Activated T-helper 2 cell treated with anti-CD3 and anti-CD28 coated beads, Interferon-gamma antibody, Interleukin-2, Interleukin-4, amounts not matched to agents 10 μg/mL and 5 μg/mL and 100 μg/mL, durations not matched to agents 14 hours and 24 hours and 36 hours (primary cell): Measurements from ENCODE around the gene FXYD6. TPM values are rescaled to one million over a fixed set of nuclear protein-coding genes. Genes with fewer than 3 reads are reported as not detected.

Experiments used
- DNase-seq: peaks from one replicate; pipeline ENCODE4 v3.0.0; 2021; ENCODE audit warnings: low spot score
- H3K27ac Mint-ChIP-seq: one replicate; pipeline ENCODE4 v1.8.0; 2021; ENCODE audit warnings: mixed read lengths
- H3K27me3 Mint-ChIP-seq: one replicate; pipeline ENCODE4 v1.8.0; 2021; ENCODE audit warnings: low read depth, mixed read lengths
- H3K36me3 Mint-ChIP-seq: one replicate; pipeline ENCODE4 v1.8.0; 2021; ENCODE audit warnings: low read depth, mixed read lengths
- H3K4me1 Mint-ChIP-seq: one replicate; pipeline ENCODE4 v1.8.0; 2021; ENCODE audit warnings: low read depth, mixed read lengths
- H3K4me3 Mint-ChIP-seq: one replicate; pipeline ENCODE4 v1.8.0; 2021; ENCODE audit warnings: low read depth, mild to moderate bottlenecking, moderate library complexity, mixed read lengths
- H3K9me3 Mint-ChIP-seq: one replicate; pipeline ENCODE4 v1.8.0; 2021; ENCODE audit warnings: mixed read lengths
- intact Hi-C: fragments of 100-400 bp; cut with micrococcal nuclease; formaldehyde crosslinking; loops from one replicate; pipeline ENCODE4 v1.15.1; 2023
- total RNA-seq: library from RNA; stranded (reverse); gene quantifications from 2 replicates; pipeline ENCODE4 v1.2.3, GENCODE V29; 2022

FXYD6 gene
- total RNA-seq, 1 donor from 2014 or later, result 0.11 TPM

DNA sequence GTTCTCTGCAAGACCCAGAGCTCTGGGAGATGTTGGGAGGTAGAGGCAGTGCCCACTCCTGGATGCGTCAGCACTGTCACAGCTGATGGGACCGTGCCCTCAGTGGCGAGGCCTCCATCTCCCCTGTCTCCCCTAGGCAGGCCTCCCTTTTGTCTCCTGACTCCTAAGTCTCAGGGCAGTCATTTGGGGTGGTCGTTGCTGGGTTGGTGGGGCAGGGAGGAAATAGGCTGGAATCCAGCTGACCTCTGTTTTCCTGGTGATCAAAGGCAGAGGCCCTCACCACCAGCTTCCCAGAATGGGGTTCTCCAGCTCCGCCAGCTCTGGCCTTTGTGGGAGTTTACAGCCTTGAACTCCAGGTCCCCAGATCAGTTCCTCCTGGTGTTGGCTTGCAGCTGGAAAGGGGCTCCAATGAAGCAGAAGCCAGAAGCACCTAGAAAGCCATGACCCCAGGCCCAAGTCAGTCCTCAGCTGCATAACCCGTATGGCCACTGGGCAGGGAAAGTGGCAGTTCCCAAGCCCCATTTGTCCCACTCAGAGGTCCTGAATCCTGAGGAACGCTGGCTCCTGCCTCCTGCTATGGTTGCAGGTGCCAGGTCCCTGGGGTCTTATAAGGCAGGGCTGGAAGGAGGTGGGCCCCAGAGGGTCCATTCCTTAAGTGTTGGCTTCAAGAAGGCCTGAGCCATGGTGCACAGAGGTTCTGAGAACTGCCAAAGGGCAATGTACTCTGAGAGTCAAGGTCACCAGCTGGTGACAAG lies 44.6 kb downstream of the FXYD6 start:
- Mint-ChIP-seq H3K9me3 (no peaks in the 10 kb centered on the region), H3K4me1 (peaks cover 25% of the 10 kb centered on the region), H3K27ac (no peak overlapping the region)

DNA sequence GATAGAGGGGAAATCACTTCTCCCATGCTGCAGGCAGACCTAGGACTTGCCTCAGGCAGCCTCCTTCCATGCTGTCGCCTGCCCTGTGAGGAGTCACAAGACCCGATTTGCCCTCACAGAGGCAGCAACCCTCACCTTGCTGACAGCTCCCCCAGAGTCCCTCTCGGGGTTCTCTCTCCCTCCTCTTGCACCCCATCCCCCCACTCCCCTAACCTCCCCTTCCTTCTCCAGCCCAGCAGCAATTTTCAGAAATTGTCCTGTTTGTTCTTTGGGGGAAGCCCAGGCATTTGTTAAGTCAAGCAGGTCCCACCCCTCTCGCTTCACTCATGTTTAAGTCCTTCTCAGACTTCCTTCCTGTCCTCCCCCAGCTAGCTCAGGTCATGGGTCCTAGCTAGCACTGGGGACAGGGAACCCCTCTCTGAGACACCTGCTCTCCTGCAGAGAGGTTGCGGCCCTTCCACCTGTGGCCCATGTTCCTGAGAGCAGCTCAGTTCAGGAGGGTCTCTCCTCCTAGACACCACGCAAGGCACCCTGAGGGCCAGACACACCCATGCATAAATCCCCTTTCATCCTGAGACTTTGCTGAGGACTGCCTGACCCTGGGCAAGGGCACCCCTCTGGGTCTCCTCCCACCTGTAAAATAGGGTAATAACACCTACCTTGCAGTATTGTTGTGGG lies 45.6 kb downstream of the FXYD6 start:
- Mint-ChIP-seq H3K9me3 (no peaks in the 10 kb centered on the region), H3K4me3 (no peak overlapping the region), H3K27ac (peak overlapping the region; percentile 35), H3K36me3 (no peaks in the 10 kb centered on the region), H3K4me1 (peaks cover 25% of the 10 kb centered on the region), H3K27me3 (no peaks in the 10 kb centered on the region)
- intact Hi-C loops, result no loop called here
- DNase-seq, result no peak

More for the DNA sequence above, 44.6 kb downstream of the FXYD6 start:
- Mint-ChIP-seq H3K4me3 (no peak overlapping the region), H3K36me3 (no peaks in the 10 kb centered on the region), H3K27me3 (peaks cover 2% of the 10 kb centered on the region)
- no peak for DNase-seq
- intact Hi-C loops, result no loop called here

DNA sequence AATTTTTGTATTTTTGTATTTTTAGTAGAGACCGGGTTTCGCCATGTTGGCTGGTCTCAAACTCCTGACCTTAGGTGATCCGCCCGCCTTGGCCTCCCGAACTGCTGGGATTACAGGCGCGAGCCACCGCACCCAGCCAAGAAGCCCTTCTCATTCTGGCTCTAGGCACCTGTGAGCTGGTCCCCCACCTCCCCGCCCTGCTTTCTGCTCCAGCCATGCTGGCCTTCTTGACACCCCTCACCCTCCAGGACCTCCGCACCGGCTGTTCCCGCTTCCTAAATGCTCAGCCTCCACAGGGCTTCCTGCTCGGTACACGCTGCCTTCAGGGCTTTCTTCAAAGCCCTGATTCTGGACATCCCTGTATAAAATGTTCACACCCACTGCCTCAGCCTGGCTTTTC lies 46.4 kb downstream of the FXYD6 start:
- DNase-seq, result no peak
- no peaks in the 10 kb centered on the region for H3K9me3 Mint-ChIP-seq
- intact Hi-C loops, result no loop called here
- peak overlapping the region; percentile 67 for H3K27ac Mint-ChIP-seq
- no peaks in the 10 kb centered on the region for H3K27me3 Mint-ChIP-seq
- no peak overlapping the region for H3K4me3 Mint-ChIP-seq
- peaks cover 25% of the 10 kb centered on the region for H3K4me1 Mint-ChIP-seq
- no peaks in the 10 kb centered on the region for H3K36me3 Mint-ChIP-seq

GRCh38 chr11:117829369-117829725 lies 47.1 kb downstream of the FXYD6 start:
- Mint-ChIP-seq H3K9me3 (no peaks in the 10 kb centered on the region), H3K4me1 (peaks cover 28% of the 10 kb centered on the region), H3K36me3 (no peaks in the 10 kb centered on the region), H3K27me3 (no peaks in the 10 kb centered on the region), H3K27ac (no peak overlapping the region), H3K4me3 (no peak overlapping the region)
- intact Hi-C loops, result no loop called here
- no peak for DNase-seq

GRCh38 chr11:117828611-117829368 lies 47.7 kb downstream of the FXYD6 start:
- intact Hi-C loops, result no loop called here
- H3K27me3 Mint-ChIP-seq, result no peaks in the 10 kb centered on the region
- H3K4me1 Mint-ChIP-seq, result peaks cover 33% of the 10 kb centered on the region
- peak overlapping the region; percentile 73 for H3K27ac Mint-ChIP-seq
- peak overlapping the region; percentile 4 for H3K4me3 Mint-ChIP-seq
- DNase-seq, result peak; percentile 68
- H3K9me3 Mint-ChIP-seq, result no peaks in the 10 kb centered on the region
- H3K36me3 Mint-ChIP-seq, result no peaks in the 10 kb centered on the region

- no peaks in the 10 kb centered on the region for H3K36me3 Mint-ChIP-seq
- peaks cover 39% of the 10 kb centered on the region for H3K4me1 Mint-ChIP-seq
- intact Hi-C loops, result no loop called here
- no peak for DNase-seq
- peak overlapping the region; percentile 35 for H3K27ac Mint-ChIP-seq
- H3K4me3 Mint-ChIP-seq, result no peak overlapping the region
- no peaks in the 10 kb centered on the region for H3K9me3 Mint-ChIP-seq
- no peaks in the 10 kb centered on the region for H3K27me3 Mint-ChIP-seq
Measured at GRCh38 chr11:117827521-117828511, 48.6 kb downstream of the FXYD6 start.

DNA sequence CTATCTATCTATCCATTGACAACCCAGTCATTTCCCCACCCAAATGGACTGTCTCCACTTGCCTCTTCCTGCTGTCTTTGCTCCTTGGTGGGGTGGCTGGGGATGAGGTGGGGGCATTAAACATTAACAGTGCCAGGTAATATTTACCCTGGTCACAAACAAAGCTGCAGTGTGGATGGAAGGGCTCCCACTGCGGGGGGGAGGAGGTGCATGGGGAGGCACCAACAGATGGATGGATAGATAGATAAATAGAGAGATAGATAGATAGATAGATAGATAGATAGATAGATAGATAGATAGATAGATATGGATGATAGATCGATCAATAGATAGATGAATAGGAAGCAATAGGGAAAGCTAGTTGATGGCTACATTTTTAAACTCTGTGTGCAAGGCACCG lies 49.6 kb downstream of the FXYD6 start:
- Mint-ChIP-seq H3K27ac (no peak overlapping the region), H3K4me3 (no peak overlapping the region), H3K9me3 (no peaks in the 10 kb centered on the region), H3K4me1 (peaks cover 40% of the 10 kb centered on the region), H3K27me3 (no peaks in the 10 kb centered on the region), H3K36me3 (no peaks in the 10 kb centered on the region)
- DNase-seq, result no peak
- intact Hi-C loops, result no loop called here

- H3K27ac Mint-ChIP-seq, result no peak overlapping the region
- DNase-seq, result no peak
- intact Hi-C loops, result no loop called here
- no peaks in the 10 kb centered on the region for H3K36me3 Mint-ChIP-seq
- no peaks in the 10 kb centered on the region for H3K27me3 Mint-ChIP-seq
- peaks cover 39% of the 10 kb centered on the region for H3K4me1 Mint-ChIP-seq
- H3K4me3 Mint-ChIP-seq, result no peak overlapping the region
- H3K9me3 Mint-ChIP-seq, result no peaks in the 10 kb centered on the region
Measured at GRCh38 chr11:117826190-117826570, 50.3 kb downstream of the FXYD6 start.

- Mint-ChIP-seq H3K4me1 (peaks cover 34% of the 10 kb centered on the region), H3K27me3 (no peaks in the 10 kb centered on the region), H3K36me3 (no peaks in the 10 kb centered on the region), H3K4me3 (no peak overlapping the region), H3K9me3 (no peaks in the 10 kb centered on the region), H3K27ac (no peak overlapping the region)
- DNase-seq, result no peak
- intact Hi-C loops, result no loop called here
Measured at GRCh38 chr11:117825538-117826189, 50.8 kb downstream of the FXYD6 start.

DNA sequence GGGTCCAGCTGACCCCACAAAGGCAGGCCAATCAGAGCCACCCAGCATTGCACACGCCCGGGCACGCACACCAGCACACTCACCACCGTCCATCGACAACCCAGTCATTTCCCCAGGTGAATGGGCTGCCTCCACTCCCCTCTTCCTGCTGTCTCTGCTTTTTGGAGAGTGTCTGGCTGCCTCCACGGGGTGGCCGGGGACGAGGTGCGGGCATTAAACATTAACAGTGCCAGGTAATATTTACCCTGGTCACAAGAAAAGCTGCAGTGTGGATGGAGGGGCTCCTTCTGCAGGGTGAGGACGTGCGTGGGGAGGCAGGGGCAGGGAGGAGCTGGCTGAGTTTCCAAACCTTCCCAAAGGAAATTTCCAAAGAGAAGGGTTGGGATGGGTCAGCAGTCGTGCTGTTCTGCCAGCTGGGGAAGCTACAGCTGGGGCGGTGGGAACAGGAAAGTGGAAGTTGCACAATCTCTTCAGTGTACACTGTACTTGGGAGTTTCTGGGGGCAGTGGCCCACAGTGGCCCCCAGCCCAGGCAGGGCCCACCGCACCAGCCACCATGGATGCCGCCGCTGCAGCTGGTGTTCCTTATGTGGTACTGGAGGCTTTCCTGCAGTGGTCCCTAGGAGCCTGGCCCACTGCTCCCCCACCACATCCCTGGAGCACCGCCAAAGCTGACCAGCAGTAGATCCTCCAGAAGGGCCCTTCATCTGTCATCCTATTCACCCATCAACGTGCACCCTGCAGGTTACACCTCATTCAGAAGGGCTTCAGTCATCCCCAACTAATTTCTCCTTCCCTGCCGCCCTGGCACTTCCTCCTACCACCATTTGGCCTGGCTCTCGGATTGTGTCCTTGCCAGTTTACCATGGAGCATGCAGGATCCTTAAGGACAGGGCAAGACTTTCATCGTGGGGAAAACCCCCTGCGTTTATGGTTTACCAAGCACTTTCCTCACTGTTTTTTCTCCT lies 51.6 kb downstream of the FXYD6 start, which contains the start of gene FXYD2:
Gene FXYD2, minus strand, starts transcription at position 174 of the 967 bp plus-strand sequence. Its CDS starts 66 bp downstream, at position 108.
- no peaks in the 10 kb centered on the region for H3K9me3 Mint-ChIP-seq
- no peaks in the 10 kb centered on the region for H3K27me3 Mint-ChIP-seq
- no peaks in the 10 kb centered on the region for H3K36me3 Mint-ChIP-seq
- H3K4me3 Mint-ChIP-seq, result no peak within 1 kb of the TSS
- H3K4me1 Mint-ChIP-seq, result peaks cover 30% of the 10 kb centered on the region
- no peak within 1 kb of the TSS for H3K27ac Mint-ChIP-seq
- intact Hi-C loops, result no loop called here
- no peak for DNase-seq

GRCh38 chr11:117823946-117824420 lies 52.5 kb downstream of the FXYD6 start:
- Mint-ChIP-seq H3K4me1 (peaks cover 30% of the 10 kb centered on the region), H3K36me3 (no peaks in the 10 kb centered on the region), H3K9me3 (no peaks in the 10 kb centered on the region), H3K27ac (no peak overlapping the region), H3K27me3 (no peaks in the 10 kb centered on the region), H3K4me3 (no peak overlapping the region)
- intact Hi-C loops, result loop anchor here (2.0 kb wide), 1 partner anchor 229 kb away; no protein-coding TSS in a partner anchor
- DNase-seq, result no peak
